Activated CD8-positive, alpha-beta T cell treated with anti-CD3 and anti-CD28 coated beads for 36 hours (primary cell): ENCODE data around the gene STIM2. TPM values are rescaled to one million over a fixed set of nuclear protein-coding genes. Genes with fewer than 3 reads are reported as not detected.

Source experiments
- ATAC-seq: fragments of 200-7000 bp; cut with Tn5 transposase; one replicate; pipeline ENCODE4 v1.10.0; 2021; ENCODE audit warnings: mild to moderate bottlenecking, moderate library complexity
- CTCF ChIA-PET: fragments of 350-600 bp; sonication (Branson Sonifier 250); formaldehyde crosslinking; loops from one replicate; lab custom pipeline; 2021; ENCODE audit warnings: antibody characterized with exemption; lab: Charles Lee
- POLR2A ChIA-PET: fragments of 350-600 bp; sonication (Branson Sonifier 250); formaldehyde crosslinking; loops from one replicate; lab custom pipeline; 2021; ENCODE audit warnings: antibody characterized with exemption; lab: Charles Lee
- DNase-seq: peaks from one replicate; pipeline ENCODE4 v3.0.0-alpha.2; 2020
- H3K27ac Mint-ChIP-seq: one replicate; pipeline ENCODE4 v1.8.0; 2021; ENCODE audit warnings: mild to moderate bottlenecking, mixed read lengths
- H3K27me3 Mint-ChIP-seq: one replicate; pipeline ENCODE4 v1.8.0; 2021; ENCODE audit warnings: mixed read lengths
- H3K36me3 Mint-ChIP-seq: one replicate; pipeline ENCODE4 v1.8.0; 2021; ENCODE audit warnings: low read depth, mixed read lengths
- H3K4me1 Mint-ChIP-seq: one replicate; pipeline ENCODE4 v1.8.0; 2021; ENCODE audit warnings: low read depth, mixed read lengths
- H3K4me3 Mint-ChIP-seq: one replicate; pipeline ENCODE4 v1.8.0; 2021; ENCODE audit warnings: mild to moderate bottlenecking, moderate library complexity, mixed read lengths
- H3K9me3 Mint-ChIP-seq: one replicate; pipeline ENCODE4 v1.8.0; 2021; ENCODE audit warnings: mixed read lengths
- CTCF ChIP-seq: fragments of 200-600 bp; IDR thresholded peaks from one replicate; pipeline ENCODE4 v1.8.0; 2022; ENCODE audit warnings: antibody characterized with exemption, mild to moderate bottlenecking
- intact Hi-C: fragments of 100-400 bp; cut with micrococcal nuclease; formaldehyde crosslinking; loops from one replicate; pipeline ENCODE4 v1.10.0; 2022
- total RNA-seq, 2 experiments: library from RNA; stranded (reverse); gene quantifications; one replicate each; pipeline ENCODE4 v1.2.3, GENCODE V29; 2021

Gene STIM2
- total RNA-seq, 2 experiments from 2014 or later = 44.4 to 46.6 TPM

GRCh38 chr4:26856906-26857277 is 3.7 kb upstream of the STIM2 start:
- POLR2A ChIA-PET = interaction anchor here (1.8 to 3.1 kb wide), 3 partner anchors 17 to 28 kb away, joined by 5 to 14 read pairs (median 8); no protein-coding TSS in a partner anchor
- H3K9me3 Mint-ChIP-seq = no peaks in the 10 kb centered on the region
- DNase-seq = no peak
- intact Hi-C loops = loop anchor here (10.0 kb wide), 1 partner anchor 272 kb away; the partner anchor contains the start of gene TBC1D19
- ATAC-seq = no peak
- H3K27me3 Mint-ChIP-seq = no peaks in the 10 kb centered on the region
- CTCF ChIA-PET = interaction anchor here (1.4 to 6.0 kb wide), 2 partner anchors 10 to 148 kb away, joined by 4 to 52 read pairs; no protein-coding TSS in a partner anchor
- TF ChIP-seq CTCF = no peak
- H3K36me3 Mint-ChIP-seq = peaks cover 4% of the 10 kb centered on the region
- peak overlapping the region; percentile 91 for H3K4me3 Mint-ChIP-seq
- peak overlapping the region; percentile 92 for H3K27ac Mint-ChIP-seq
- H3K4me1 Mint-ChIP-seq = peaks cover 26% of the 10 kb centered on the region

- peak; percentile 58 for ATAC-seq
- CTCF ChIA-PET = interaction anchor here (1.1 to 6.0 kb wide), 5 partner anchors 10 to 147 kb away, joined by 3 to 52 read pairs (median 5); no protein-coding TSS in a partner anchor
- no peaks in the 10 kb centered on the region for H3K27me3 Mint-ChIP-seq
- intact Hi-C loops = loop anchor here (2.0 to 10.0 kb wide), 2 partner anchors 27 to 273 kb away; partner anchors contain the start of gene TBC1D19
- TF ChIP-seq CTCF = no peak
- POLR2A ChIA-PET = interaction anchor here (0.8 to 3.1 kb wide), 6 partner anchors 16 to 274 kb away, joined by 3 to 14 read pairs (median 5); partner anchors contain the start of gene TBC1D19
- DNase-seq = peak; percentile 91
- peak overlapping the region; percentile 92 for H3K27ac Mint-ChIP-seq
- H3K4me1 Mint-ChIP-seq = peaks cover 27% of the 10 kb centered on the region
- peak overlapping the region; percentile 91 for H3K4me3 Mint-ChIP-seq
- no peaks in the 10 kb centered on the region for H3K9me3 Mint-ChIP-seq
- H3K36me3 Mint-ChIP-seq = peaks cover 4% of the 10 kb centered on the region
These were observed 3.2 kb upstream of the STIM2 start for GRCh38 chr4:26857278-26858034.

GRCh38 chr4:26858035-26858918 is 2.4 kb upstream of the STIM2 start:
- ATAC-seq (no peak), DNase-seq (no peak)
- peak overlapping the region; percentile 89 for H3K27ac Mint-ChIP-seq
- H3K4me1 Mint-ChIP-seq = peaks cover 32% of the 10 kb centered on the region
- H3K9me3 Mint-ChIP-seq = no peaks in the 10 kb centered on the region
- POLR2A ChIA-PET = interaction anchor here (0.8 to 4.2 kb wide), 9 partner anchors 15 to 275 kb away, joined by 3 to 39 read pairs (median 5); partner anchors contain the start of gene TBC1D19
- no peak for TF ChIP-seq CTCF
- peaks cover 4% of the 10 kb centered on the region for H3K36me3 Mint-ChIP-seq
- H3K4me3 Mint-ChIP-seq = peak overlapping the region; percentile 91
- intact Hi-C loops = loop anchor here (2.0 to 10.0 kb wide), 2 partner anchors 27 to 273 kb away; partner anchors contain the start of gene TBC1D19
- no peaks in the 10 kb centered on the region for H3K27me3 Mint-ChIP-seq
- CTCF ChIA-PET = interaction anchor here (1.1 to 6.0 kb wide), 6 partner anchors 10 to 152 kb away, joined by 3 to 52 read pairs (median 4); no protein-coding TSS in a partner anchor

- intact Hi-C loops = loop anchor here (2.0 to 10.0 kb wide), 2 partner anchors 26 to 274 kb away; partner anchors contain the start of gene TBC1D19
- Mint-ChIP-seq H3K4me3 (peak overlapping the region; percentile 91), H3K27me3 (no peaks in the 10 kb centered on the region), H3K36me3 (peaks cover 4% of the 10 kb centered on the region), H3K4me1 (peaks cover 38% of the 10 kb centered on the region), H3K9me3 (no peaks in the 10 kb centered on the region), H3K27ac (peak overlapping the region; percentile 89)
- no peak for ATAC-seq
- no peak for DNase-seq
- TF ChIP-seq CTCF = no peak
- POLR2A ChIA-PET = interaction anchor here (1.2 to 4.2 kb wide), 4 partner anchors 15 to 149 kb away, joined by 3 to 39 read pairs (median 11); no protein-coding TSS in a partner anchor
- CTCF ChIA-PET = interaction anchor here (1.3 to 6.0 kb wide), 3 partner anchors 10 to 151 kb away, joined by 3 to 52 read pairs (median 4); no protein-coding TSS in a partner anchor
These were observed 1.7 kb upstream of the STIM2 start for GRCh38 chr4:26858947-26859401.
